Activated naive CD4-positive, alpha-beta T cell treated with anti-CD3 and anti-CD28 coated beads, Interleukin-2, amount 10 ng/mL, durations not matched to agents 7 days and 5 days (primary cell): ENCODE data around the gene LMLN.
"Not testable (repeated sequence)": the region's sequence is repeated elsewhere in the genome, so short reads cannot be mapped to it uniquely, and the experiment has no call there.

Experiments
- CTCF ChIA-PET: fragments of 350-600 bp; sonication (Branson Sonifier 250); formaldehyde crosslinking; loops from one replicate; lab custom pipeline; 2021; ENCODE audit warnings: antibody characterized with exemption; lab: Charles Lee
- DNase-seq: peaks from one replicate; pipeline ENCODE4 v3.0.0-alpha.2; 2020
- H3K27ac Mint-ChIP-seq: one replicate; pipeline ENCODE4 v1.8.0; 2021; ENCODE audit warnings: mild to moderate bottlenecking, moderate library complexity, mixed read lengths
- H3K27me3 Mint-ChIP-seq: one replicate; pipeline ENCODE4 v1.8.0; 2021; ENCODE audit warnings: mild to moderate bottlenecking, mixed read lengths
- H3K36me3 Mint-ChIP-seq: one replicate; pipeline ENCODE4 v1.8.0; 2021; ENCODE audit warnings: mixed read lengths
- H3K4me1 Mint-ChIP-seq: one replicate; pipeline ENCODE4 v1.8.0; 2021; ENCODE audit warnings: mixed read lengths
- H3K4me3 Mint-ChIP-seq: one replicate; pipeline ENCODE4 v1.8.0; 2021; ENCODE audit warnings: mild to moderate bottlenecking, moderate library complexity, mixed read lengths
- H3K9me3 Mint-ChIP-seq: one replicate; pipeline ENCODE4 v1.8.0; 2021; ENCODE audit warnings: mixed read lengths

Gene LMLN

GRCh38 chr3:198064420-198064819, 104.4 kb downstream of the LMLN start:
- Mint-ChIP-seq H3K9me3 (no peaks in the 10 kb centered on the region), H3K27ac (no peak overlapping the region), H3K4me1 (no peaks in the 10 kb centered on the region), H3K4me3 (no peak overlapping the region), H3K36me3 (no peaks in the 10 kb centered on the region), H3K27me3 (peaks cover 4% of the 10 kb centered on the region)
- CTCF ChIA-PET, result no interaction called here
- no peak for DNase-seq

DNA sequence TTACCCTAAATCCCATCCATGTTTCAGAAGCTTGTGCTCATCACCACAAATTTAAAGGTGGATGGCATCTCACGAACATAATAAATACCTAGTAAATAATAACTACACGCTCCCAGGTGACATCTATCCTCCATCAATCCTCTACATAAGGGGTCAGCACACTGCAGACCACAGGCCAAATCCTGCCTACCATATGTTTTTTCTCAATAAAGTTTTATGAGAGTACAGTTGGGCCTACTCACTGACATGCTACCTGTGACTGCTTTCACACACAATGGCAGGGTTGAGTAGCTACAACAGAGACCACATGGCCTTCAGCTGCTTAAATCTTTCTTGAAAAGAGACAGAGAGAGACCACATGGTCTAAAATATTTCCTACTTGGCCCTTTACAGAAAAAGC, 105.9 kb downstream of the LMLN start:
- DNase-seq, result no peak
- H3K27me3 Mint-ChIP-seq, result peaks cover 6% of the 10 kb centered on the region
- no peaks in the 10 kb centered on the region for H3K36me3 Mint-ChIP-seq
- CTCF ChIA-PET, result interaction anchor here (2.3 kb wide), 1 partner anchor 15 kb away, joined by 12 read pairs; no protein-coding TSS in a partner anchor
- no peak overlapping the region for H3K4me3 Mint-ChIP-seq
- no peak overlapping the region for H3K27ac Mint-ChIP-seq
- H3K9me3 Mint-ChIP-seq, result no peaks in the 10 kb centered on the region
- no peaks in the 10 kb centered on the region for H3K4me1 Mint-ChIP-seq

DNA sequence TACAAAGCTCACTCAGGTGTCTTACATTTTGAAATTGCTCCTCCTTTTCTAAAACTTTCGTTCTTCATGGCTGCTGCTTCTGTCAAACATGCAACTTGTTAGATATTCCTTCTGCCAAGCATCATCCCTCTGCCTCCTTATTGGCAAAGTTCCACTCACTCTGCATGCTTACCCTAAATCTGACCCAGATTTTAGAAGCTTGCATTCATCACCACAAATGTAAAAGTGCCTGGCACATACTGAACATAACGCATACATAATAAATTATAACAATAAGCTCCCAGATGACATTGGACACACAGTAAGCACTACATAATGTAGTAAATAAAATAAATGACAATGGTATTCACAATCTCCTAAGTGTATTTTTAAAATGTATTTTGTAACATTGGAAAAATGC, 107.4 kb downstream of the LMLN start:
- Mint-ChIP-seq H3K36me3 (no peaks in the 10 kb centered on the region), H3K4me3 (no peak overlapping the region), H3K27me3 (peaks cover 3% of the 10 kb centered on the region), H3K27ac (no peak overlapping the region), H3K9me3 (no peaks in the 10 kb centered on the region), H3K4me1 (peaks cover 10% of the 10 kb centered on the region)
- no peak for DNase-seq
- CTCF ChIA-PET, result interaction anchor here (1.1 to 2.3 kb wide), 2 partner anchors 13 to 91 kb away, joined by 3 to 12 read pairs; no protein-coding TSS in a partner anchor

GRCh38 chr3:198070871-198071270, 110.9 kb downstream of the LMLN start:
- Mint-ChIP-seq H3K36me3 (no peaks in the 10 kb centered on the region), H3K9me3 (no peaks in the 10 kb centered on the region), H3K4me3 (no peak overlapping the region), H3K4me1 (peaks cover 10% of the 10 kb centered on the region), H3K27me3 (peaks cover 12% of the 10 kb centered on the region), H3K27ac (no peak overlapping the region)
- DNase-seq, result no peak
- CTCF ChIA-PET, result interaction anchor here (1.0 to 1.9 kb wide), 2 partner anchors 10 to 17 kb away, joined by 3 to 11 read pairs; no protein-coding TSS in a partner anchor

GRCh38 chr3:198071602-198072287, 111.7 kb downstream of the LMLN start:
- no peak overlapping the region for H3K4me3 Mint-ChIP-seq
- peaks cover 18% of the 10 kb centered on the region for H3K27me3 Mint-ChIP-seq
- H3K36me3 Mint-ChIP-seq, result no peaks in the 10 kb centered on the region
- H3K27ac Mint-ChIP-seq, result no peak overlapping the region
- CTCF ChIA-PET, result interaction anchor here (0.8 to 1.0 kb wide), 3 partner anchors 9 to 278 kb away, joined by 3 to 4 read pairs (median 3); no protein-coding TSS in a partner anchor
- DNase-seq, result peak; percentile 33
- H3K9me3 Mint-ChIP-seq, result no peaks in the 10 kb centered on the region
- peaks cover 10% of the 10 kb centered on the region for H3K4me1 Mint-ChIP-seq

DNA sequence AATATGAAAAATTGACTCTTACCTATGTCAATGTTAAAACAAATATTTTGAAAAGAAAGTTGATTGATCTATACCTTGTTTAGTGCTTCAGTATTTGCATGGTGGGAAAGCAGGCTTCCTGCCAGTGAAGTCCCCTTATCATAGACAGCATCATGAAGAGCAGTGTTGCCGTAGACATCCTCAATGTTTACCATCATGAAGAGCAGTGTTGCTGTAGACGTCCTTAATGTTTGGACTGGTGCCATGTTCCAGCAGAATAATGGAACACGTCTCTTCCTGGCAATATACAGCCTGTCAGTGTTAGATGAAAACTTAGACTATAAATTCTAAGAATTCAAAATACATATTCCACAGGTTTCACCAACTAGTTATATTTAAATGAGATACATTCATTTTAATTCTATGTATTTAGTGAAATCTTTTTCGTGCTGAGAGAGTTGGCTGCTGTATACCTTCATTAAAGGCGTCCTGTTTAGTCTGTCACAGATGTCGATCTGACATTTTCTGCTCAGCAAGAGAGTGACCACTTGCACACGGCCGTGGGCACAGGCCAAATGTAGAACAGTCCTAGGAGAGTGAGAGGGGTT, 116.8 kb downstream of the LMLN start:
- H3K4me1 Mint-ChIP-seq, result peaks cover 14% of the 10 kb centered on the region
- CTCF ChIA-PET, result interaction anchor here (0.6 kb wide), 1 partner anchor 171 kb away, joined by 3 read pairs; no protein-coding TSS in a partner anchor
- H3K4me3 Mint-ChIP-seq, result no peak overlapping the region
- no peaks in the 10 kb centered on the region for H3K9me3 Mint-ChIP-seq
- H3K27me3 Mint-ChIP-seq, result peaks cover 45% of the 10 kb centered on the region
- DNase-seq, result no peak
- no peaks in the 10 kb centered on the region for H3K36me3 Mint-ChIP-seq
- H3K27ac Mint-ChIP-seq, result no peak overlapping the region

GRCh38 chr3:198079771-198080520, 119.9 kb downstream of the LMLN start:
- DNase-seq, result peak; percentile 55
- H3K27ac Mint-ChIP-seq, result peak overlapping the region; percentile 80
- peaks cover 9% of the 10 kb centered on the region for H3K4me1 Mint-ChIP-seq
- peaks cover 56% of the 10 kb centered on the region for H3K27me3 Mint-ChIP-seq
- no peaks in the 10 kb centered on the region for H3K36me3 Mint-ChIP-seq
- peak overlapping the region; percentile 73 for H3K4me3 Mint-ChIP-seq
- H3K9me3 Mint-ChIP-seq, result no peaks in the 10 kb centered on the region
- CTCF ChIA-PET, result interaction anchor here (0.6 to 2.7 kb wide), 16 partner anchors 8 to 176 kb away, joined by 3 to 12 read pairs (median 4); partner anchors contain the start of gene RPL35A

GRCh38 chr3:198080521-198081384, 120.7 kb downstream of the LMLN start:
- CTCF ChIA-PET, result interaction anchor here (0.6 to 2.7 kb wide), 18 partner anchors 9 to 177 kb away, joined by 3 to 12 read pairs (median 4); partner anchors contain the start of gene RPL35A
- Mint-ChIP-seq H3K4me1 (peaks cover 9% of the 10 kb centered on the region), H3K27ac (peak overlapping the region; percentile 80), H3K9me3 (no peaks in the 10 kb centered on the region), H3K36me3 (no peaks in the 10 kb centered on the region), H3K27me3 (peaks cover 49% of the 10 kb centered on the region), H3K4me3 (peak overlapping the region; percentile 73)
- DNase-seq, result peak; percentile 84

DNA sequence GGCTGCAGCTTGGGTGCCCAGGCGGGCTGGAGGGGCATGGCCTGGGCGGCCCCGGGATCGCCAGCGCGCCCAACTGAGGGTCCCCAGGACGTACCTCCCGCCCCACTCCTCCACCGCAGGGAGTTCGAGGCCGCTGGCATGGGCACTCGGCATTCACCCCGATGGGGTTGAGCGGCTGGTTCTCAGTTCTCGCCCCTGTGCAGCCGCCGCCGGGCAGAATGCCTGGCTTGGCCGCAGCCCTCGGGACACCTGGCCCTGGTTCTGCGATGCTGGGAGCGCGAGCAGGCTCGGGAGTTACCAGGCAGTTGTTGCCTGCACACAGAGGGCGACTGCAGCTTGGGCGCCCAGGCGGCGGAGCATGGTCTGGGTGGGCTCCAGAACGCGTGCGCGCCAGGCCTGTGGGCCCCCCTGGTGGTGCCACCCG, 121.4 kb downstream of the LMLN start:
- H3K4me3 Mint-ChIP-seq, result no peak overlapping the region
- H3K27ac Mint-ChIP-seq, result no peak overlapping the region
- CTCF ChIA-PET, result interaction anchor here (1.0 to 2.7 kb wide), 8 partner anchors 9 to 178 kb away, joined by 3 to 12 read pairs (median 8); partner anchors contain the start of gene RPL35A
- peaks cover 50% of the 10 kb centered on the region for H3K27me3 Mint-ChIP-seq
- H3K4me1 Mint-ChIP-seq, result peaks cover 9% of the 10 kb centered on the region
- H3K36me3 Mint-ChIP-seq, result no peaks in the 10 kb centered on the region
- H3K9me3 Mint-ChIP-seq, result no peaks in the 10 kb centered on the region
- no peak for DNase-seq

GRCh38 chr3:198082226-198082625, 122.2 kb downstream of the LMLN start:
- H3K27ac Mint-ChIP-seq, H3K9me3 Mint-ChIP-seq, H3K4me3 Mint-ChIP-seq, CTCF ChIA-PET, H3K4me1 Mint-ChIP-seq, H3K36me3 Mint-ChIP-seq, DNase-seq: not testable (repeated sequence)
- H3K27me3 Mint-ChIP-seq, result peaks cover 47% of the 10 kb centered on the region

DNA sequence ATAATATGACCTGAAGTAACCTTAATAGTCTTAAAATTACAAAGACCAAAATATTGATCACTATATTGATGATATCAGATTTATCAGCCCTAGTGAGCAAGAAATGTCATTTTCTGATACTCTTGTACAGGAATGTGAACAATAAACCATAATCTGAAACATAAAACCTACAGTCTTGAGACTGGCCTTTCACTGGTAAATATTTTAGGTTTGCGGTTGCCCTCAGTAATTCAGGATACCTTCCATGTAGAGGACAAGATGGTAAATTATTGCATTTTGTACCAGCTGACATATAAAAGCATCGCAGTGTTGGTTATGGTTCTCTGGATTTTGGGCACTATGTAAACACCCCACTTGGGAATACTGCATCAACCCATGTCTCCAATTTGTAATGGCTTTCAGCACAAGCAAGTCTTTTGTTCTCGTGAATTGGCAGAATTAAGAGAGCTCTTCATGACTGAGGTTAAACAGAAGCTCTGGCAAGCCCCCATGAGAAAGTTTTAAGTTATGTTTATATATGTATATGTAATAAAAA, 128.5 kb downstream of the LMLN start:
- Mint-ChIP-seq H3K36me3 (no peaks in the 10 kb centered on the region), H3K4me1 (no peaks in the 10 kb centered on the region), H3K9me3 (no peaks in the 10 kb centered on the region), H3K4me3 (no peak overlapping the region), H3K27ac (no peak overlapping the region), H3K27me3 (peaks cover 29% of the 10 kb centered on the region)
- no peak for DNase-seq
- CTCF ChIA-PET, result interaction anchor here (1.6 kb wide), 1 partner anchor 183 kb away, joined by 4 read pairs; no protein-coding TSS in a partner anchor

DNA sequence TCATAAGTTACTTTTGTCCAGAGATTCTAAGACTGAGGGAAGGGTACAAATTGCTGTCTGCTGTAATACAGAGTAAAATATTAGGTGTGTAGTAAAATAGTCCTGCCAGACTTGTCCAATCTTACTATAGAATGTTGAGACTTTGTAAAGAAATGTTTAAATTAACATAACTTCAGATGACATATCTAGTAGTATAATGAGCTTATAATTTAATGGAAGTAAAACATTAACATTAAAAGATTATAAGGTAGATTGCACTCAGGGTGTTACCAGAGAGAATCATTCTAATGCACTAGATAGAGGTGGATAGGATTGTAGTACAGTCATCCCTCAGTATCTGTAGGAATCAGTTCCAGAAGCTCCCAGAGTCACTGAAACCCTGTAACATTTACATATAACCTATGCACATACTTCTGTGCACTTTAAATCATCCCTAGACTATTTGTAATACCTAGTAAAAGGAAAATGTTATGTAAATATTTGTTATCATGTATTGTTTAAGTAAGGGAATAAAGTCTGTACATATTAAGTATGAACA, 130.8 kb downstream of the LMLN start:
- Mint-ChIP-seq H3K27me3 (peaks cover 31% of the 10 kb centered on the region), H3K9me3 (peaks cover 2% of the 10 kb centered on the region)
- CTCF ChIA-PET, result interaction anchor here (1.0 to 1.4 kb wide), 2 partner anchors 10 to 492 kb away, joined by 3 to 5 read pairs; no protein-coding TSS in a partner anchor

DNA sequence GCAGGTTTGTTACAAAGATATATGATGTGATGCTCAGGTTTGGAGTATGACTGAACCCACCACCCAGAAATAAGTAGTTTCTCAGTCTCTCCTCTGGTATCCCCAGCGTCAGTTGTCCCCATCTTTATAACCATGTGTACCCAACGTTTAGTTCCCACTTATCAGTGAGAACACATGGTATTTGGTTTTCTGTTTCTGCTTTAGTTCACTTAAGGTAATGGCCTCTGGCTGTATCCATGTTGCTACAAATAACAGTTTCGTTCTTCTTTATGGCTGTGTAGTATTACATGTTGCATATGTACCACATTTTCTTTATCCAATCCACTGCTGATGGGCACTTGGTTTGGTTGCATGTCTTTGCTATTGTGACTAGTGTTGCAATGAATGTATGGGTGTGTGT, 132.3 kb downstream of the LMLN start:
- Mint-ChIP-seq H3K4me3 (no peak overlapping the region), H3K27ac (no peak overlapping the region), H3K27me3 (peaks cover 23% of the 10 kb centered on the region)

More for the DNA sequence above, 130.8 kb downstream of the LMLN start:
- no peak for DNase-seq
- no peak overlapping the region for H3K4me3 Mint-ChIP-seq
- H3K4me1 Mint-ChIP-seq, result no peaks in the 10 kb centered on the region
- peaks cover 2% of the 10 kb centered on the region for H3K36me3 Mint-ChIP-seq
- no peak overlapping the region for H3K27ac Mint-ChIP-seq

More for the DNA sequence above, 132.3 kb downstream of the LMLN start:
- peaks cover 9% of the 10 kb centered on the region for H3K9me3 Mint-ChIP-seq
- no peaks in the 10 kb centered on the region for H3K4me1 Mint-ChIP-seq
- CTCF ChIA-PET, result no interaction called here
- no peak for DNase-seq
- H3K36me3 Mint-ChIP-seq, result peaks cover 2% of the 10 kb centered on the region
